HG02678 (cell line): ENCODE measurements around the gene PDIA4.
"Not testable (repeated sequence)": the region's sequence is repeated elsewhere in the genome, so short reads cannot be mapped to it uniquely, and the experiment has no call there.

Experiments
- ATAC-seq: cut with Tn5 transposase; IDR thresholded peaks from one replicate; pipeline ENCODE4 v1.9.1; 2021; ENCODE audit warnings: mild to moderate bottlenecking, moderate library complexity; ENCODE audit not compliant: unreplicated experiment

PDIA4 gene

DNA sequence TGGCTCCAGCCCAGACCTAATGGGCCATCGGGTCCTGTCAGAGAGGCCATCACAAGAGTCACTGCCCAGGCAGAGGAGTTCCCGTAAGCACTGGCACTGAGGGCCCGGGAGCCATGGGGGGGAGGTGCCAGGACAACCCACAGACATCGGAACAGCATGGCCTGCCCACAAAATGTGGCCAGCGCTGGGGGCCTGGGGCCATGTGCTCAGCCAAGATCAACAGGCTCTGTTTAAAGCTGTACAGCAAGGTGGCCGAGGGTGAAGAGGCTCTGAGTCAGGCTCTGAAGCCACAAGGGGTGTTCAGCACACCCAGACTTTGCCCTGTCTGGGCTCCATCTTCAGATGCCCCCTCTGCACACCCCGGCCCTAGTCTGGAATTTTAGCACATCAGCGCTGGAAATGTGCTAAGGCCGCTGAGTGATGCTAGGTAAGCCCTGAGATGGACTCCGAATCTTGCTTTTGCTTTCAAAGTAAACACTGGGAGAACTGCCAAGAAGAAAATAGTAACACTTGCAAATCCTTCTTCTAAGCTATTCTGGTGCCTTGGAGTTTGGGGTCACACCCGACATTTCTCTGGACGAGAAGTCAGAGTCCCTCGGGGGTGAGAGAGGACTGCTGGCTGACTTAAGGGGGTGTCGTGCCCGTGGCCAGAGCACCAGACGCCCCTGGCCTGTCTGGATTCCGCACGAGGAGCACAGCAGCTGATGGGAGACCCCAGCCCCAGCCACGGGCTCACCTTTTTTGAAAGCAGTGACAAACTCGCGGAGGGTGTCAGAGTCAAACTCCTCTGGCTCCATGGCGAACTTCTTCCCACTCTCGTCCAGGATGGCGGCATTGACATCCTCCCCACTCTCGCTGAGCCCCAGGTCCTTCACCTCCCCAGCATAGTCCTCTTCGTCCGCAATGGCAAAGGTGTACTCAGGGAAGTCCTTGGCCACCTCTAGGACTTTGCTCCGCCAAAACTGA lies 23.6 kb downstream of the PDIA4 start:
- ATAC-seq: no peak

DNA sequence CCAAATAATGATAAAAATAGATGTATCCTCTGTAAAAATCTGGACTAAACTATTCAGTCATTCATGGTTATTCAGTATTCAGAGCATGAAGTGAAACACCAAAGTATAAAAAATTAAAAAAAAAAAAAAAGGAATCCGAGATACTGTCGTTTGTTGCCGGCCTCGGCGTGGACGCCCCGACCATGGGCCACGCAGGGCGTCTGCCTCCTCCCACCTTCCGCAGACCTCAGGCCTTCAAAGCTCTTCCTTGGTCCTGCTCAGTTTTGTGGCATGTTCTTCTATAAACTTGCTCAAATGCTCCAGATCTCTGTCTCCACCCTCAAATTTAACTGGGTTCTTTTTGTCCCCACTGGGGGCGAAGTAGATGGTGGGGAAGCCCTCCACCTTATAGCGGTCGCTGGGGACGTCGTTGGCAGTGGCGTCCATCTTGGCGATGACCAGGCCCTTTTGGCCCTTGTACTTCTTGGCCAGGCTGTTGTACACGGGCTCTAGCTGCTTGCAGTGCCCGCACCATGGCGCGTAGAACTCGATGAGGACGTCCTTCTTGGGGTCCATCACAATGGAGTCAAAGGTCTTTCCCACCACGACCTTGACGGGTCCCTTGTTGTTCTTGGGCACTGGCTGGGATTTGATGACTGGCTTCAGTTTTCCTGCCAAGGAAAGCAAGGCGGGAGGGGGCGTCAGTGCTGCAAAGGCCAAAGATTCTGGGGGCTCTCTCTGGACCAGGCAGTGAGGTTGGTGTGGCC lies 24.6 kb downstream of the PDIA4 start:
- no peak for ATAC-seq

DNA sequence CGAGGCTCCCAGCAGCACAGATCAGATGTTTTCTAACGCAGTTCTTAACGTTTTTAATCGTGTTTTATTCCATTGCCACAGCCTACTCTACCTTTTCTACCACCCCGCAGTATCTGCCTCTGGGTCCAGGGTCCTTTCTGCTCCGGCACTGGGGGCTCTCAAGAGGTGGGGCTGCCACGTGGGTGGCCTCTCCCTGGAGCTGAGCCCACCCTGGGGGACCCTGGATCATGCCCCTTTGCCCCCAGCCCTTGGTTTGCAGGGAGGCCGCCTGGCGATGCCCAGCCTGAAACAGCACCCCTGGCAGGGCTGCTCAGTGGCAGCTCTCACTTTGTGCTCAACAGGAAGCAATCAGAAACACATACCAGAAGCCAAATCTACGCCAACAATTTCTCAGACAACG lies 25.3 kb downstream of the PDIA4 start:
- ATAC-seq: no peak

DNA sequence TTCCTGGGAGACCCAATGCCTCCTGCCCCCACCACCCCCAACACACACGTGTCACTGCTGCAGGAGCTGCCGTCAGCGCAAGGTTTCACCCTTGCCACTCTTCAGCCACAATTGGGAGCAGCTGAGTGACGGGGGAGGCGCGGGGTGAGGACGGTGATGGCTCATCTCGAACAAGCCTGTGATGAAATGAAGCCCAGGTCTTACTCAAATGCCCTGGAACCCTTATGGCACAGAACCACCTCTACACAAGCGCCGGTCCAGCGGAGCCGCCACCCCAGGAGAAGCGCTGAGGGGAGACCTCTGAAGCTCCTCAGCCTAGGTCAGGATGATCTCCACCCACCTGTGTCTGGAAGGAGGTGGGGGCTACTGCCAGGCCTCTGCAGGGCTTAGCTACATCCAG lies 25.7 kb downstream of the PDIA4 start:
- no peak for ATAC-seq

DNA sequence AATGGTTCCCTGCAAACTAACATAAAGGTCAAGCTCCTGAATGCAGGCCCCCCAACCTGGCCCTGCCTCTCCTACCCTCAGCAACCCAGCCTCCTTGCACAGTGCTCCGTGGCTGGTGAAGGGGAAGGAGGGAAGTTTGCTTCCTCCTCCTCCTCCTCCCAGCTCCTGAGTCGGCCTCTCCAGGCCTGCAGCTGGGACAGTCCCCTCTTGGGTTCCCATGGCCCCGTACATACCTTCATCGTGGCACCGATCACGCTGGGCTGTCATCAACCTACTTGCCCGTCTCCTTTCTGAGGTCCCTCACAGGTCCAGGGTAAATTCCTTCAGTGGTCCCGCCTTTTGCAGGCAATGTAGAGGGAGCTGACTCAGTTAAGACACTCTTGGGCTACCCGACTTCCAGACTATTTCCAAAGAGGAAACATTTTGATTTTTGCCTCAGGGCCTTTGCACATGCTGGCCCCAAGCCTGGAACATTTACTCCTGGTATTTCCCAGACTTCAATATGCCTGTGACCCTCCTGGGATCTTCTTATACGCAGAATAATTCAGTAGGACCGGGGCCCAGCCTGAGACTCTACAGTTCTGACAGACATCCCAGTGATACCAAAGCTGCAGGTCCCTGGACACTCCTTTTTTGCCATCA lies 26.8 kb downstream of the PDIA4 start:
- ATAC-seq: no peak

DNA sequence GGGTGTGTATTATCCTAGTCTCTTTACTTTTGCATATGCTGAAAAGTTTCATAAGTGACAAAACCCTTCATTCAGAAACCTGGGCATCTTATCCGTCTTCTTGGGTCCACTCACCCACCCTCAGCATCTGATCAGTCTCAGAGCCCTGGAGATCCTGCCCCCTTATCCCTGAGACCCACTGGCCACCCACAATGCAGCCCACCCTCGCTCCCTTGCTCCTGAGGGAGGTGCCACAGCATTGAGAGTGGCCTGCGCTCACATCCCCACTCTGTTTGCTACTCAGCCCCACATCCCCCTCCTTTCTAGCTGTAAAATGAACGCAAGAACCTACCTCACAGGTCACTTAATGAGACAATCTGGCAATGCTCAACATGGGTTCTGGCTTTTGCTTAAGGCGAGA lies 27.3 kb downstream of the PDIA4 start:
- no peak for ATAC-seq

DNA sequence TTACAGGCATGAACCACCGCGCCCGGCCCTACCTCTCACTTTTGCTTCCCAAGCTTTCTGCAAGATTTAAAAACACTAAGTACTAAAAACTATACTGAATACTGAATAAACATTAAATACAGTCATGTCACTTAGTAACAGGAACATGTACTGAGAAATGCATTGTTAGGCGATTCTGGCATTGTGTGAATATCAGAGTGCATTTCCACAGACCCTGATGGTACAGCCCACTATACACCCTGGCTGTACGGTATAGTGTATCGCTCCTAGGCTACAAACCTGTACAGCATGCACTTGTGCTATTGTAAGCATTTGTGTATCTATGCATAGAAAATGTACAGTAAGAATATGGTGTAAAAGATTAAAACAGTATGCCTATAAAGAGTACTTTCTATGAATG lies 29.1 kb downstream of the PDIA4 start:
- no peak for ATAC-seq

DNA sequence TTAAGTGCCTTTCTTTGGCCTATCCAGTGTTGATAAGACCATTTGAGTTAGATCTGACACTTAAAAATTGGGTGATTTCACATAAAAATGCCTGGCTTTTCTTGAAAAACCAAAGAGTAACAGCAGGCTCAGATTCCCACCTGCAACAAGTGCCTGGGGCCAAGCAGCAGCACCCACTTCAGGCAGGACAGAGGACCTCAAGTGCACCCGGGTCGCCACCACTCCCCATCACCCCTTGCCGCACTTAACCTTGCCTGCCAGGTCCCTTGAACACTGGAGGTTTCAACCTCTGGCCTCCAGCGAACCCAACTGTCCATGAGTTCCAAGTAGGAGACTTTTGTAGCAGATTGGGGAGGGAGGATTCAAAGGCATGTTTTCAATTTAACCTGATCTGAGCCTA lies 30.8 kb downstream of the PDIA4 start:
- no peak for ATAC-seq

DNA sequence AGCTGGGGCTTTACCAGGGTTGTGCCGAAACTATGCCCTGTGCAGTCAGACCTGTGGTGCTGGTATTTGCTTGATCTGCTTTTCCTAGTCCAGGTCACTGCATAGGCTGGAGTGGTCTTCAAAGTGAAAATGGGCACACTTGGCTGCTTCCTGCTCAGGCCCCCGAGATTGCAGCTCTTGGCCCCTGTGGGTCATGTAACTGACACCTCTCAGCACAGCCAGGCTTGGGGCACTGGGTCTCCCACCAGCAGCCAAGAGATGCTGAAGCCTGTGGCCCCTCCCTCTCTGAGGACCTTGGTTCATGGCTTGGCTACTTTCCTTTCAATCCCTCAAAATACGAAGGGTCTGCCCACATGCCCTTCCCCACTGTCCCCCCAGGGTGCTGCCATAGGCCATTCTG lies 33.7 kb downstream of the PDIA4 start:
- no peak for ATAC-seq

DNA sequence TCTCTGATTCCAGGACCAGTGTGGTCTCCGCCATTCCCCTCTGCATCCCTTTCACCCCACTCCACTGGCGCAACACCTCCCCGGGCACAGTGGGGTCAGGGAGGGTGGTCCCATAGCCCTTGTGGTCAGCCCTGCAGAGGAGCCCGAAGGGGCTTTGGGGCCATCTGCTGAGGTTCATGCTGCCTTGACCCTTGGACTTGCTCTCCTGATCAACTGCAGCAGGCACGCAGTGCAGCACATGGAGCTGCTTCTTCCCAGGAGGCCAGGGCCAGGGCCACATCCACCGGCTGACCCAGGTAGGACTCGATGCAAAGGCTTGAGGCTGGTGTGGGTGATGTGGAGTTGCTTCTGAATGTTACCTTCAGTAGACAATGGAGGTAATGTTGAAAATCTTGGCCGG lies 35.1 kb downstream of the PDIA4 start:
- no peak for ATAC-seq

DNA sequence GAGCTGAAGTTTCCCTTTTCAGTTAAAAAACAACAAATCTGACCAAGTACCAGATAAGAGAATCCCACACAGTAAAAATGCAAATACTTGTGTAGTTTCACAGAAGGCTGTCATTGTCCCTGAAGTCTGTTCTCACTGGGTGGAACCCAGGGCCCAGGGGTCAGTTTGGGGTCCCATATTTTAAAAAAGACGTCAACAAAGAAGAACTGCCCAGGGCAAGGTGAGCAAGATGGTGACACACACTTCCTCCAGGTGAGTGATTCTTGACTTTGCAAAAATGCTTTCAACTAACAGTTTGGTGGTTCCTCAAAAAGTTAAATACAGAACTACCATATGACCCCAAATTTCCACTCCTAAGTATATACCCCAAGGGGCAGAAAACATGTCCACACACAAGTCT lies 36.8 kb downstream of the PDIA4 start:
- ATAC-seq: no peak

DNA sequence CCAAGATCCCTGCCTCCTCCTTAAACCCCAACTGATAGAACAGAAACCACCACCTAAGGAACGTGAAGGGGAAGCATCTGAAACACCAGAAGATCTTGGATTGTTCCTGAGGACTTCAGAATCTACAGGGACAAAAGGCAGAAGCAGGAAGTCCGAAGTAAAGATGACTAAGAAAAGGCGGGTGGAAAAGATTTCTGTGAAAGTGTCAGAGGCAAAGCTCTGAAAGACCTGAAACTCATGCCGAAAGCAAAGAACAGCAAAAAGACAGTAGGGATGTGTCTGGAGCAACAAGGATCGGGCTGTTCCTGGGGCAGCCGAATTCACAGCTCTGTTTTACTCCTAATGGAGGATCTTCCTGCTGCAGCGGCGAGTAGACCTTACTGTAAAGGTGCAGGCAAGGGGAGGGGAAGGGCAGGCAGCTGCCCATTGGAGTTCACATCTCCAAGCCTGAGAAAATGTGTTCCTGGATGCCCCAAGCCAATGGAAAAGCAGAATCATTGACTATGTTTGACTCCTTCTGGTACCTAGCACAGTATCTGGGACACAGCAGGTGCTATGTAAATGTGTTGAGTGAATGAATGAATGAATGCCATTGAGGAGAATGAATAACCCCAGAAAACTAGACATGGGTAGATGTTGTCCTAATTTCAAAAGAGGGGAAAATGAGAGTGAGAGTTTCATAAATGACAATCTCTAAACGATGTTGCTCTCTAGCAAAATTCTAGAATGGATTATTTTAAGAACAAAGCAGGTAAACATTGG lies 40.4 kb downstream of the PDIA4 start:
- no peak for ATAC-seq

DNA sequence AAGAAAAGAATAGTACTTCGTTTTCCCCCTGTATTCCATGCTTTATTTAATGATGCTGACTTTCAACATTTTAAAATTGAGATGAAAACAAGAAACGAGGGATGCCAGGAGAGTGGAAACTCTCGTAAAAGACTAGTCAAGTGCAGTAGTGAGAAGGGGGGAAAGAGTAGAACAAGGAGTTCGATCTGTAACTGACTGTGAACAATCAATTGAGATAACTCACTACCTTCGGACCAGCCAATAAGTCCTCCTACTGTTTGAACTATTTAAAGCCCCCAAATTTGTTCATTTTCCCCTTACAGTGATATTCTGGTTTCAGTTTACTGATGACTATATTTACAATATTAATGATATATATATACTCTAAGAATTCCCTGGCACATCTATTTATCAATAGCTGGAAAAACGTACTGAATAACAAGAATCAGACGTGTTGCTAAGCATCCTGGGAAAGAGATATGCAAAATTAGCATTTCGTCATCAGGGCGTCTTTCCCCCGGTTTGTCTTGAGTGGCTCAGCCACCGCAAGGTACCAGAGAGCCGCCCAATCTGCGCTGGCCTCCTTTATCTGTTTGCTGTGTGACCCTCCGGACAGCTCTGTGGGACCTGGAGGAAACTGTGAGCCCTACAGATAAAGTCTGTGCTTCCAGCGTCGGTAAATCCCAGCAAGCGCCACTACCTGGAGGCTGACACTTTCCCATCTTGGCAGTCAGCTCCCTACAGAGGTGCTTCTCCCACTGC lies 41.1 kb downstream of the PDIA4 start:
- peak; percentile 91 for ATAC-seq

DNA sequence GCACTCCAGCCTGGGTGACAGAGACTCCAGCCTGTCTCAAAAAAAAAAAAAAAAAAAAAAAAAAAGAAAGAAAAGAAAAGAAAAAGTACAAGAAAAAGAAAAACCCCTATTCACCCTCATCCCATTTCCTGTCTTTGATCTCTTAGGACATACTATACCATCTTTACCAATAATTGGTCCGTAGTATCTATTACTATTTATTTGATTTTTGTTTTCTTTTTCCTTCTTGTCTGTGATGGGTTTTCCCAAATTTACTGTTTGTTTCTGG lies 41.6 kb downstream of the PDIA4 start:
- no peak for ATAC-seq

DNA sequence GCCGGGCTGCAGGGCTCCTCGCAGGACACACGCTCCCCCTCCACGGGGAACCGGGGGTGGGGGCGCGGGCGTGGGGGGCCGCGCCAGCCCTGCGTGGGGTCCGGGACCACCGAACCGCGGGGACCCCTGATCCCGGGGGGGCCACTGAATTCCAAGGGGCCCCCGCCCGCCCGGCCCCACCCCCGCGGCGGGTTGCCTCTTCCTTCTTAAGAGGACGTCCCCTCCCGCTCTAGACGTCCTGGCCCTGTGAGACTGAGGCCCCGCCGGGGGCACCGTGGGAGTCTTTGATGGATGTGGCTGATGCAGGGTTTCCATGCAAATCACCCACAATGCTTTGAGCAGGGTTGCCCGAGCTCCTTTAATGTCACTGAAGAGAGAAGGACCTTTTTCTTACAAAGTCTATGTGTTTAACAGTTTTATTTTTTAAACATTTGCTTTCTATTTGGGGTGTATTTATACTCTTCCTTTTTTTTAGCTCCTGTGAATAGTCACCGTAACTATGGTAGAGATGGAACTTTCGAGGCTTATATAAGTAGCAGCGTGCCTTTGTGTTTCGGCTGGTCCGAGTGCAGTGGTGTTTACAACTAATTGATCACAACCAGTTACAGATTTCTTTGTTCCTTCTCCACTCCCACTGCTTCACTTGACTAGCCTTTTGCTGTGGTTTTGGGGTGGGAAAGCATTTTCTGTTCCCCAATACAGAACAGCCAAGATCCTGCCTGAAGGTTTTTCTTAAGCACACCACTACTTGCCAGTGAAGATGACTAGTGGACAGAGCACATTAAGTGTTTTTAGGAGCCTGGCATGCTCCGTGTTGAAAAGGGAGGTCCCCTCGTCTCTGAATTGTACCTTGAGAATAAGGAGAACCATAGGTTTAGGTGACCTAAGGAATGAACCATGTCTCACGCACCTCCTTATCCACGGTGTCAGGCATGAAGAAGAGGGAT lies 44.8 kb downstream of the PDIA4 start:
- peak; percentile 45 for ATAC-seq

DNA sequence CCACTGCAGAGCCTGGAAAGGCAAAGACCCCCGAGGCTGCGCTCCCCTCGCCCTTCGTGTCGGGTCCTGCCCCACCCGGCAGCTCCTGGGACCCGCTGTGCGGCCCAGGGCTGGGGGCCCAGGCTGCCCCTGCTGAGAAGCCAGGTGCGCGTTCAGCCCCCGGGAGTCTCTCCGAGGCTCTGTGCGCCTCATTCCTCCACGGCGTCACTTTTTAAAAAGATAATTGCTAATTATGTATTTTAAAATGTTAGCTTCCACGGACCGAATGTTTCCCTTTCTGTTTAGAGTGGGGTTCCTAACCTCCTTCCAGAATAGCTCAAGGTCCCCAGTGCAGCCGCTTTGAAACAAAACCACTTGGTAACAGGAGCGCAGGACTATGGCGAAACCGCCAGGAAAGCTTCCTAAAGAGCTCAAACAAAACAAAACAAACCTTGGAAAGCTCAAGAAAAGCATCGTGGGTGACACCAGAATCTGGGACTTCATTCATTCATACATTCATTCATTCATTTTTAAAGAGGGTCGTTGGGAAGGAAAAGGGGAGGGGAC lies 45.6 kb downstream of the PDIA4 start:
- no peak for ATAC-seq

DNA sequence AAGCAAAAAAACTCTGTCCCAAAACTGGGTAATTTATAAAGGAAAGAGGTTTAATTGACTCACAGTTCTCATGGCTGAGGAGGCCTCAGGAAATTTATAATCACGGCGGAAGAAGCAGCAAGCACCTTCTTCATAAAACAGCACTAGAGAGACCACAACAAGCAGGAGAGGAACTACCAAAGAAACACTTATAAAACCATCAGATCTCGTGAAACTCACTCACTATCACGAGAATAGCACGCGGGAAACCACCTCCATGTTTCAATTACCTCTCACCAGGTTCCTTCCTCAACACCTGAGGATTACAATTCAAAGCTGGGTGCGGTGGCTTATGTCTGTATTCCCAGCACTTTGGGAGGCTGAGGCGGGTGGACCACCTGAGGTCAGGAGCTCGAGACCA lies 48.5 kb downstream of the PDIA4 start:
- no peak for ATAC-seq

DNA sequence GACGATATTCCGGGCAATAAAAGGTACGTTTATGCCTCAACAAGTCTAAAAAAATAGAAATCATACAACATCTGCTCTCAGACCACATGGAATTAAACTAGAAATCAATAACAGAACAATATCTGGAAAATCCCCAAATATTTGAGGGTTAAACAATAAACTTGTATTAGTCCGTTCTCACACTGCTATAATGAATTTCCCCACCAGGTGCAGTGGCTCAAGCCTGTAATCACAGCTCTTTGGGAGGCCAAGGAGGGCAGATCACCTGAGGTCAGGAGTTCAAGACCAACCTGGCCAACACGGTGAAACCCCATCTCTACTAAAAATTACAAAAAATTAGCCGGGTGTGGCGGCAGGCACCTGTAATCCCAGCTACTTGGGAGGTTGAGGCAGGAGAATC lies 49.2 kb downstream of the PDIA4 start:
- ATAC-seq: not testable (repeated sequence)

DNA sequence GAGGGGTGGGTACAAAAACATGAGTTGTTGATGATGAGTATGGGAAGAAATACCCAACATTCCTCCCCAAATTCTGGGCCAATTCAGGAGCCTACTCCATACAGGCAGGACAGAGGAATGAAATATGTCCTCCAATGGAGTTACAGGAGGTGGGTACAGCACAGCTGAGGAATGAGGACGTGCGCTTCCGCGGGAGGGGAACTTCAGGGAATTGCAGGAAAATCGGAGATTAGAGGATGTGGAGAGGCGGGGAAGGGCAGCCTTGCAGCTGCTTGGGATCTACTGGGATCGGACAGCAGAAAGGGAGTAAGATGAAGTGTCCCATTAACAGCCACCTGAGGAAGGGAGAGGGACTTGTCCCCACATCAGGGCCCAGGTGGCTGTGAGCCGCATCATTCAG lies 50.2 kb downstream of the PDIA4 start:
- ATAC-seq: no peak
